Measurements from ENCODE around the gene ERCC8. TPM values are rescaled to one million over a fixed set of nuclear protein-coding genes. Genes with fewer than 3 reads are reported as not detected.

ERCC8 gene
- total and polyA plus RNA-seq, 9 of the 15 experiments (the other 6 are each of a cell fraction or from before 2014, with no cell fraction given), result 10.1 to 41.8 (median 24.4) TPM

- TF ChIP-seq GTF2F1 (IDR thresholded peaks at IDR 0.05; ENCODE audit: low read depth, low read length), result no peak
- no peak for TF ChIP-seq NFE2 (IDR thresholded peaks at IDR 0.05; ENCODE audit: low read depth)
- peak; percentile 77 for TF ChIP-seq MYC (IDR thresholded peaks at IDR 0.05; ENCODE audit: low read depth, low read length)
- TF ChIP-seq MYC (CRISPR knock-in tag; IDR thresholded peaks at IDR 0.05; ENCODE audit: borderline replicate concordance, low read depth), result peak; percentile 90
- TF ChIP-seq EHMT2 (IDR thresholded peaks at IDR 0.05), result no peak
- TF ChIP-seq BCOR (IDR thresholded peaks at IDR 0.05), result no peak
- no peak for TF ChIP-seq ILF3 (IDR thresholded peaks at IDR 0.05; ENCODE audit: borderline replicate concordance)
- TF ChIP-seq ZNF3 (CRISPR knock-in tag; IDR thresholded peaks at IDR 0.05), result no peak
- no peak for TF ChIP-seq TCF3 (CRISPR knock-in tag; IDR thresholded peaks at IDR 0.05)
- TF ChIP-seq MAZ (CRISPR knock-in tag; conservative IDR thresholded peaks at IDR 0.05 in 1 of 2, IDR thresholded peaks at IDR 0.05 in 1 of 2), result no peak; a peak in 1 of 4 replicates
- no peak for TF ChIP-seq MTF1 (CRISPR knock-in tag; IDR thresholded peaks at IDR 0.05; ENCODE audit: borderline replicate concordance)
- peak; percentile 23; the same call in 1 of the 2 replicates for TF ChIP-seq ESRRA (IDR thresholded peaks at IDR 0.05; ENCODE audit: borderline replicate concordance, low read depth)
- 0 out of 2 replicates have a peak, but pooled peaks have one; percentile 57 for TF ChIP-seq NR3C1 (CRISPR knock-in tag; IDR thresholded peaks at IDR 0.05)
- TF ChIP-seq ZNF165 (CRISPR knock-in tag; IDR thresholded peaks at IDR 0.05; ENCODE audit: borderline replicate concordance), result no peak
- no peak for TF ChIP-seq AFF1 (IDR thresholded peaks at IDR 0.05; ENCODE audit: low read depth in 1 of 2, partially characterized antibody in 2 of 2)
- TF ChIP-seq GABPB2 (CRISPR knock-in tag; conservative IDR thresholded peaks at IDR 0.05), result no peak
- no peak for TF ChIP-seq IRF9 (tag; IDR thresholded peaks at IDR 0.05)
- no peak for TF ChIP-seq ZBTB49 (CRISPR knock-in tag; IDR thresholded peaks at IDR 0.05; ENCODE audit: borderline replicate concordance)
- TF ChIP-seq RBM17 (IDR thresholded peaks at IDR 0.05; ENCODE audit: borderline replicate concordance, low read depth, low read length), result no peak
- no peak for TF ChIP-seq HMG20A (CRISPR knock-in tag; conservative IDR thresholded peaks at IDR 0.05)
- no peak for TF ChIP-seq SAFB2 (IDR thresholded peaks at IDR 0.05; ENCODE audit: borderline replicate concordance, low read depth, low read length, severe bottlenecking)
Observed at GRCh38 chr5:60944904-60945812, at the start of gene ERCC8, which contains the start of gene NDUFAF2 (continued).

All from K562 (cell line).